HepG2 (cell line): Measurements from ENCODE around the gene SLC35F3.

ENCODE experiments used
- FOXK1 ChIP-seq: sonication (generic); formaldehyde crosslinking; IDR thresholded peaks from 2 replicates; pipeline ENCODE4 v1.4.0; 2020; ENCODE audit warnings: low read depth, missing genetic modification reagents, borderline replicate concordance
- MXD4 ChIP-seq: IDR thresholded peaks from 2 replicates; pipeline ENCODE4 v1.6.1; 2016; ENCODE audit warnings: mild to moderate bottlenecking, missing biosample characterization, missing genetic modification reagents
- SNAPC4 ChIP-seq: sonication (generic); formaldehyde crosslinking; IDR thresholded peaks from 2 replicates; pipeline ENCODE4 v1.4.0; 2020; ENCODE audit warnings: mild to moderate bottlenecking, missing genetic modification reagents
- TOE1 ChIP-seq: sonication (generic); formaldehyde crosslinking; IDR thresholded peaks from 2 replicates; pipeline ENCODE4 v1.4.0; 2020; ENCODE audit warnings: mild to moderate bottlenecking, missing genetic modification reagents
- ZNF570 ChIP-seq: sonication (generic); formaldehyde crosslinking; IDR thresholded peaks from 2 replicates; pipeline ENCODE4 v1.4.0; 2020; ENCODE audit warnings: mild to moderate bottlenecking, missing genetic modification reagents, borderline replicate concordance

GRCh38 chr1:234175363-234175762 is 270.9 kb downstream of the SLC35F3 start:
- no peak for TF ChIP-seq ZNF570
- TF ChIP-seq SNAPC4, result no peak
- no peak for TF ChIP-seq TOE1
- no peak for TF ChIP-seq MXD4 (CRISPR knock-in tag)
- TF ChIP-seq FOXK1 (CRISPR knock-in tag), result no peak
